DMS79 treated with DMSO at 0.1 percent for 48 hours (cell line): ENCODE results near the gene DHRS4L2.
A peak's percentile ranks its signal among the peaks of the same experiment; 100 is the strongest.
"Not testable (repeated sequence)": the region's sequence is repeated elsewhere in the genome, so short reads cannot be mapped to it uniquely, and the experiment has no call there.

Source experiments
- DNase-seq: peaks from one replicate; lab custom pipeline; 2025; lab: John Stamatoyannopoulos, UW

Gene DHRS4L2

GRCh38 chr14:23973178-23973577, 15.6 kb upstream of the DHRS4L2 start:
- not testable (repeated sequence) for DNase-seq

- not testable (repeated sequence) for DNase-seq
Observed at GRCh38 chr14:23974041-23974440, 14.7 kb upstream of the DHRS4L2 start.

- not testable (repeated sequence) for DNase-seq
Observed at GRCh38 chr14:23977208-23977607, 11.5 kb upstream of the DHRS4L2 start.

DNA sequence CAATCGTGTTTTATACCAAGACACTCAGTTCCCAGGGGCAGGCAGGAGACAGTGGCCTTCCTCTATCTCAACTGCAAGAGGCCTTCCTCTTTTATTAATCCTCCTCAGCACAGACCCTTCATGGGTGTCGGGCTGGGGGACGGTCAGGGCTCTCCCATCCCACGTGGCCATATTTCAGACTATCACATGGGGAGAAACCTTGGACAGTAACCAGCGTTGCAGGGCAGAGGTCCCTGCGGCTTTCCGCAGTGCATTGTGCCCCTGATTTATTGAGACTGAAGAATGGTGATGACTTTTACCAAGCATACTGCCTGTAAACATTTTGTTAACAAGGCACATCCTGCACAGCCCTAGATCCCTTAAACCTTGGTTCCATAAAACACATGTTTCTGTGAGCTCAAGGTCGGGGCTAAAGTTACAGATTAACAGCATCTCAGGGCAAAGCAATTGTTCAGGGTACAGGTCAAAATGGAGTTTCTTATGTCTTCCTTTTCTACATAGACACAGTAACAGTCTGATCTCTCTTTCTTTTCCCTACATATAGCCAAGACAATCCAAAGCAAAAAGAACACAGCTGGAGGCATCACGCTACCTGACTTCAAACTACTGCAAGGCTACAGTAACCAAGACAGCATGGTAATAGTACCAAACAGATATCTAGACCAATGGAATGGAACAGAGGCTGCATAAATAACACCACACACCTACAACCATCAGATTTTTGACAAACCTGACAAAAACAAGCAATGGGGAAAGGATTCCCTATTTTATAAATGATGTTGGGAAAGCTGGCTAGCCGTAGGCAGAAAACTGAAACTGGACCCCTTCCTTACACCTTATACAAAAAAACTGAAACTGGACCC, 6.5 kb upstream of the DHRS4L2 start:
- not testable (repeated sequence) for DNase-seq

GRCh38 chr14:23984891-23985602, 3.7 kb upstream of the DHRS4L2 start:
- no peak for DNase-seq

GRCh38 chr14:23988223-23988606, 514 bp upstream of the DHRS4L2 start:
- not testable (repeated sequence) for DNase-seq

- DNase-seq = peak; percentile 68
Observed at GRCh38 chr14:23989734-23990445, 1.2 kb downstream of the DHRS4L2 start.

- not testable (repeated sequence) for DNase-seq
Observed at GRCh38 chr14:23990961-23991360, 2.2 kb downstream of the DHRS4L2 start.

- DNase-seq = not testable (repeated sequence)
Observed at GRCh38 chr14:23993042-23993441, 4.3 kb downstream of the DHRS4L2 start.

DNA sequence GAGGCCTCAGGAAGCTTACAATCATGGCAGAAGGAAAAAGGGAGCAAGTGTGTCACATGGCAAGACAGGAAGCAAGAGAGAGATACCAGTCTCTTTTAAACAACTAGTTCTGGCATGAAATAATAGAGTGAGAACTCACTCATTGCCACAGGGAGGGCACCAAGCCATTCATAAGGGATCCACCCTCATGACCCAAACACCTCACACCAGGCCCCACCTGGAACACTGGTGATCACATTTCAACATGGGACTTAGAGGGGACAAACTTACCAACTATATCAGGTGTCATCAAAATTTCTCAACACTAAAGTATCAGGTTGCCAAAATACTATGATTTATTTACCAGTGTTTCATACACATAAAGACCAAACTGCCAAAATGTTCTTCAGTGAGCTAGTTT, 7.3 kb downstream of the DHRS4L2 start:
- not testable (repeated sequence) for DNase-seq

GRCh38 chr14:23996825-23997224, 8.1 kb downstream of the DHRS4L2 start:
- DNase-seq = not testable (repeated sequence)

DNA sequence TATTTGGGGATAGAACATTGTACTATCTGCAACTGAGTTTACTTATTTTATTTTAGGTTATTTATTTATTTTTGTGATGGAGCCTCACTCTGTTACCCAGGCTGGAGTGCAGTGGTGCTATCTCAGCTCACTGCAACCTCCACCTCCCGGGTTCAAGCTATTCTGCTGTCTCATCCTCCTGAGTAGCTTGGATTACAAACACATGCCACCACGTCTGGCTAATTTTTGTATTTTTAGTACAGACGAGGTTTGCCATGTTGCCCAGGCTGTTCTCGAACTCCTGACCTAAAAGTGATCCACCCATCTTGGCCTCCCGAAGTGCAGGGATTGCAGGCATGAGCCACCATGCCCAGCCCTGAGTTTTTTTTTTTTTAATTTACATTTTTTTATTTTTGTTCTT, 10.9 kb downstream of the DHRS4L2 start:
- DNase-seq = not testable (repeated sequence)

GRCh38 chr14:24001078-24001477, 12.3 kb downstream of the DHRS4L2 start:
- not testable (repeated sequence) for DNase-seq

DNA sequence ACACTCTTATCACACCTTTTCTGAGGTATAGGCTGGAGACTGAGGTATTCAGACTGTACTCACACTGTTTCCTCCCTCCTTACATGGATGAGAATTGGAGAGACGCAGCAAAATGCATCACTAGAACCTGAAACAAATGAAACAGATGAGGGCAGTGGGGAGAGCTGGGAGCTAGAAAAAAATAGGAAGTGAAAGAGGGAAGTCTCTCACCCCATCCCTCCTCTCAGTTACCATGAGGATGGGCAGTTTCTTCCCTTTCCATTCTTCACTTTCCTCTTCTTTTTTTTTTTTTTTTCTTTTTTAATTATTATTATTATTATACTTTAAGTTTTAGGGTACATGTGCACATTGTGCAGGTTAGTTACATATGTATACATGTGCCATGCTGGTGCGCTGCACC, 12.9 kb downstream of the DHRS4L2 start:
- not testable (repeated sequence) for DNase-seq

GRCh38 chr14:24006471-24006816, 17.7 kb downstream of the DHRS4L2 start:
- DNase-seq = peak; percentile 58

DNA sequence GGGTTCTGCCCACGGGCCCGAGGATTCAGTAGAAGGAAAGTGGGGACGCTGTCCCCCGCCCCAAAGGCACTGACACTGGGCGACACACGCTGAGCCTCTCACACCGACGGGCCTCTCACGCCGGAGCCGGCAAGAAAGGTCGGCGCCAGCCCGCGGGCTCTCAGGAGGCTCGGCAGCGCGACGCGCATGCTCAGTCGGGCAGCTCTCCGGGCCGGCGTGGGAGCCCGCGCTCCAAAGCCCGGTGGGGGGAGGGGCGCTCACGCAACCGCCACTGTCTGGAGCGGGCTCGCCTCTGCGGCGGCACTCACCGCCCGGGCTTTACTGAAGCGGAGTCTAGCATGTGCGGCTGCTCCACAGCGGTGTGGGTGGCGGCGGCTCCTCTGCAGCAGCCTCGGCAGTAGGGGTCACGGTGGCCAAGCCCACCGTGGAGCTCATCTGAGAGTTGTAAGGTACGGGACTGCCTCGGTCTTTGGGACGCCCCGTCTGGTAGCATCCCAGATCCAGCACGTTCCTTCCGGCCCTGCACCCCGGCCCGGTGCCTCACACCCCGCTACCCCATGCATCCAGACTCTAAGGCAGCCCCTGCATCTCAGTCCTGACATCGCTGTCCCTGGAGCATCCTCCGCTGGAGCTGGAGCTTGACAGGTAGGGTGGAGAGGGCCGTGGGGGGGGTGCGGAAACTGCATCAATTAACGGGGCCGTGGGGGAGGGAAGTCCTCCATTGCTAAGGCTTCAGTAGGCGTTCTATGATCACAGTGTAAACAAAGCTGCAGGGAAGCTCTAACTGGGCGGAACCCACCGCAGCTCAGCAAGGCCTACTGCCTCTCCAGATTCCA, 18.3 kb downstream of the DHRS4L2 start:
- peak; percentile 58 for DNase-seq

DNA sequence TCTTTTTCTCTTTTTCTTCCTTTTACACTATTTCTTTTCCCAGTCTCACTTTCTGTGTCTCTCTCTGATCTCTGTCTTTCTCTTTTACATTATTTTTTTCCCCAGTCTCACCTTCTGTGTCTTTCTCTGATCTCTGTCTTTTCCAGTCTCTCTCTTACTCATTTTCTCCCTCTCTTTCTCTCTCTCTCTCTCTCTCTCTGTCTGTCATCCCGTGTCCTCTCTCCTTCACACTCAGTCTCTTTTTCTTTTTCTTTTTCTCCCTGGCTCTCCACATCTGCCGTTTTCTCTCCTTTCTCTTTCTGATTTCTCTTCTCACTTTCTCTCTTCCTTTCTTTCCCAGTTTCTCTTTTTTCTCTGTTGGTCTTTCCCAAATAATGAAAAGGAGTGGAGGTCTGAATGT, 22.3 kb downstream of the DHRS4L2 start:
- DNase-seq = no peak

DNA sequence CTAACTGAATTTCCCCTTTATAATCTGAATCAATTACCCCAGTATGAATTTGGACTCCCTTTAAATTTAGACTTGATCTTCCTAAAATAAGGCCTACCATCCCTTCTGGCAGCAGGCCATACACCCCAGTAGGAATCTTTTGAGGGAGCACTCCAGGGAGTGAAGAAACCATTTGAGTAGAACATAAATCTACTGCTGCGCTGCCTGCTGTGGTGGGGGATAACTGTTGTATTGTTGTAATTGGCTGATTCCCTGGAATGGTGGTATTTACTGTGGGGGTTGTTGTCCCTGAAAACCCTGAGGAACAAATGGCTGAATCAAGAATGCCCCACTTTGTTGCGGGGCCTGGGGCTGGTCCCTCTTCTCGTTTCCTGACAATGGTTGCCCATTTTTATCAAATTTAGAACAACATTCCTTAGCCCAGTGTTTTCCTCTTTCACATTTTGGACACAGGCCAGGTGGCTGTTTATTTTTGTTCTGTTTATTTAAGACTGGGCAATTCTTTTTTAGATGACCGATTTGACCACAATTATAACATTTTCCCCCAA, 24.1 kb downstream of the DHRS4L2 start:
- DNase-seq = not testable (repeated sequence)

GRCh38 chr14:24013654-24014514, 25.2 kb downstream of the DHRS4L2 start:
- DNase-seq = peak; percentile 76

GRCh38 chr14:24015745-24016144, 27.0 kb downstream of the DHRS4L2 start:
- not testable (repeated sequence) for DNase-seq
